B cell (primary cell): ENCODE results near the gene CACNG6. TPM values are rescaled to one million over a fixed set of nuclear protein-coding genes. Genes with fewer than 3 reads are reported as not detected.
"Not testable (repeated sequence)": the region's sequence is repeated elsewhere in the genome, so short reads cannot be mapped to it uniquely, and the experiment has no call there.

Experiments
- ATAC-seq: fragments of 200-7000 bp; cut with Tn5 transposase; one replicate; pipeline ENCODE4 v1.10.0; 2021; ENCODE audit warnings: low read depth, mild to moderate bottlenecking, moderate number of reproducible peaks, moderate library complexity
- CTCF ChIA-PET: fragments of 350-600 bp; sonication (Branson Sonifier 250); formaldehyde crosslinking; loops from one replicate; lab custom pipeline; 2021; ENCODE audit warnings: antibody characterized with exemption, inconsistent platforms; lab: Charles Lee
- POLR2A ChIA-PET: fragments of 350-600 bp; sonication (Branson Sonifier 250); formaldehyde crosslinking; loops from one replicate; lab custom pipeline; 2021; ENCODE audit warnings: antibody characterized with exemption; lab: Charles Lee
- DNase-seq: peaks from one replicate; pipeline ENCODE4 v3.0.0; 2013
- H2AFZ ChIP-seq: 2 replicates; pipeline ENCODE4 v1.6.1; 2012; ENCODE audit warnings: mild to moderate bottlenecking, low read depth, low read length; ENCODE audit not compliant: insufficient read depth, poor library complexity, severe bottlenecking
- H3K27ac ChIP-seq, 2 donors: 1 replicate in 1 of 2; 2 replicates in 1 of 2; pipeline ENCODE4 v1.5.1; 2012 to 2013; ENCODE audit warnings: low read length in 2 of 2, mild to moderate bottlenecking in 2 of 2, moderate library complexity in 1 of 2
- H3K27me3 ChIP-seq, 4 experiments: fragments of 200-600 bp in 1 of 4; sonication (generic) in 1 of 4; replicated peaks in 1 of 4; 1 replicate in 2 of 4; 2 replicates in 2 of 4; pipeline versions ENCODE4 v1.6.1 to v1.7.0; 2013 to 2016; ENCODE audit warnings: low read length in 3 of 4, mild to moderate bottlenecking in 2 of 4, mixed read lengths in 1 of 4, moderate library complexity in 1 of 4; ENCODE audit not compliant: insufficient read depth in 4 of 4, control insufficient read depth in 3 of 4; ENCODE audit errors: control extremely low read depth in 1 of 4
- H3K36me3 ChIP-seq, 2 experiments: replicated peaks in 1 of 2; 1 replicate in 1 of 2; 2 replicates in 1 of 2; pipeline versions ENCODE4 v1.6.1 to v1.7.1; 2013; ENCODE audit warnings: low read length in 1 of 2; ENCODE audit not compliant: insufficient read depth in 2 of 2, control insufficient read depth in 1 of 2; ENCODE audit errors: control extremely low read depth in 1 of 2, extremely low read depth in 1 of 2
- H3K4me1 ChIP-seq, 2 donors: fragments of 200-600 bp in 1 of 2; sonication (generic) in 1 of 2; 1 replicate in 1 of 2; 2 replicates in 1 of 2; pipeline versions ENCODE4 v1.5.1 to v1.6.1; 2013 to 2017; ENCODE audit warnings: low read length in 2 of 2; ENCODE audit not compliant: control insufficient read depth in 2 of 2, insufficient read depth in 2 of 2
- H3K4me2 ChIP-seq: replicated peaks from 2 replicates; pipeline ENCODE3; 2012; ENCODE audit warnings: mild to moderate bottlenecking, low read depth, low read length; ENCODE audit not compliant: poor library complexity, severe bottlenecking
- H3K4me3 ChIP-seq, 5 experiments: fragments of 200-600 bp in 1 of 5; sonication (generic) in 1 of 5; 1 replicate in 3 of 5; 2 replicates in 2 of 5; pipeline versions ENCODE4 v1.5.1 to v1.7.0; 2011 to 2016; ENCODE audit warnings: low read length in 4 of 5, mild to moderate bottlenecking in 4 of 5, low read depth in 2 of 5, control low read depth in 1 of 5, moderate library complexity in 1 of 5; ENCODE audit not compliant: insufficient read depth in 1 of 5; ENCODE audit errors: control extremely low read depth in 1 of 5, extremely low read depth in 1 of 5
- H3K79me2 ChIP-seq: fragments of 200-600 bp; sonication (generic); one replicate; pipeline ENCODE4 v1.6.0; 2016; ENCODE audit warnings: low read length; ENCODE audit not compliant: control insufficient read depth, insufficient read depth
- H3K9ac ChIP-seq: fragments of 200-600 bp; sonication (generic); 2 replicates; pipeline ENCODE4 v1.6.1; 2017; ENCODE audit warnings: mild to moderate bottlenecking, low read length, moderate library complexity
- H3K9me3 ChIP-seq, 3 donors: one replicate each; pipeline versions ENCODE4 v1.6.1 to v1.7.1; 2013; ENCODE audit warnings: low read length in 2 of 3; ENCODE audit not compliant: control insufficient read depth in 2 of 3, insufficient read depth in 1 of 3; ENCODE audit errors: control extremely low read depth in 1 of 3
- H4K20me1 ChIP-seq: 2 replicates; pipeline ENCODE4 v1.6.0; 2012; ENCODE audit warnings: mild to moderate bottlenecking, low read length; ENCODE audit not compliant: insufficient read depth, control insufficient read depth, poor library complexity, severe bottlenecking
- H3K27ac Mint-ChIP-seq: one replicate; pipeline ENCODE4 v1.8.0; 2021; ENCODE audit warnings: mixed read lengths
- H3K27me3 Mint-ChIP-seq: one replicate; pipeline ENCODE4 v1.8.0; 2021; ENCODE audit warnings: mixed read lengths
- H3K4me1 Mint-ChIP-seq: one replicate; pipeline ENCODE4 v1.8.0; 2021; ENCODE audit warnings: mixed read lengths
- H3K4me3 Mint-ChIP-seq: one replicate; pipeline ENCODE4 v1.8.0; 2021; ENCODE audit warnings: mixed read lengths
- H3K9me3 Mint-ChIP-seq: one replicate; pipeline ENCODE4 v1.8.0; 2022; ENCODE audit warnings: mixed read lengths; ENCODE audit not compliant: insufficient read depth
- EZH2 ChIP-seq: IDR thresholded peaks from 2 replicates; pipeline ENCODE4 v1.6.1; 2012; ENCODE audit warnings: borderline replicate concordance, low read depth, mild to moderate bottlenecking, moderate library complexity, low read length; ENCODE audit not compliant: insufficient read depth, poor library complexity, severe bottlenecking
- WGBS: methylation state at CpG from one replicate; pipeline ENCODE4 v1.1.5; 2013; ENCODE audit warnings: missing lambda C conversion rate; ENCODE audit not compliant: insufficient coverage; 5-methylcytosine and 5-hydroxymethylcytosine counted together
- intact Hi-C: fragments of 100-400 bp; cut with micrococcal nuclease; formaldehyde crosslinking; loops from one replicate; pipeline ENCODE4 v1.10.0; 2022
- polyA plus RNA-seq: library from polyadenylated mRNA; depleted of rRNA; stranded (reverse); fragments of >200 nt; gene quantifications from 2 replicates; pipeline ENCODE4 v1.2.3, GENCODE V29; 2012
- total RNA-seq, 2 donors: library from RNA; stranded (reverse); fragments of 120-200 nt in 1 of 2; gene quantifications; 1 replicate in 1 of 2; 2 replicates in 1 of 2; pipeline versions ENCODE4 v1.2.3 to v1.2.4, GENCODE V29; 2013 to 2022
- TF ChIP-seq, protein P1 (sequence below): fragments of 200-600 bp; IDR thresholded peaks from one replicate; pipeline ENCODE4 v1.8.0; 2022; ENCODE audit warnings: antibody characterized with exemption, mild to moderate bottlenecking

Gene CACNG6
- total and polyA plus RNA-seq, 2 donors (not counting 1 experiment from before 2014, with no cell fraction given): not detected

GRCh38 chr19:53945998-53946397, 45.4 kb upstream of the CACNG6 start:
- Histone ChIP-seq H3K79me2 (no peaks in the 10 kb centered on the region), H3K9me3 (peaks cover 0 to 22% (median 0%) of the 10 kb centered on the region in 3 donors), H2AFZ (no peak overlapping the region), H3K27ac (no peak overlapping the region), H3K9ac (no peak overlapping the region), H3K27me3 (peaks cover 0 to 31% (median 5%) of the 10 kb centered on the region in 4 experiments), H3K4me3 (no peak overlapping the region), H3K36me3 (no peaks in the 10 kb centered on the region), H3K4me2 (no peak overlapping the region), H4K20me1 (no peaks in the 10 kb centered on the region), H3K4me1 (no peaks in the 10 kb centered on the region)
- no peaks in the 10 kb centered on the region for H3K9me3 Mint-ChIP-seq
- H3K4me1 Mint-ChIP-seq: no peaks in the 10 kb centered on the region
- no peak for ATAC-seq
- no peak for TF ChIP-seq EZH2
- TF ChIP-seq, protein P1, sequence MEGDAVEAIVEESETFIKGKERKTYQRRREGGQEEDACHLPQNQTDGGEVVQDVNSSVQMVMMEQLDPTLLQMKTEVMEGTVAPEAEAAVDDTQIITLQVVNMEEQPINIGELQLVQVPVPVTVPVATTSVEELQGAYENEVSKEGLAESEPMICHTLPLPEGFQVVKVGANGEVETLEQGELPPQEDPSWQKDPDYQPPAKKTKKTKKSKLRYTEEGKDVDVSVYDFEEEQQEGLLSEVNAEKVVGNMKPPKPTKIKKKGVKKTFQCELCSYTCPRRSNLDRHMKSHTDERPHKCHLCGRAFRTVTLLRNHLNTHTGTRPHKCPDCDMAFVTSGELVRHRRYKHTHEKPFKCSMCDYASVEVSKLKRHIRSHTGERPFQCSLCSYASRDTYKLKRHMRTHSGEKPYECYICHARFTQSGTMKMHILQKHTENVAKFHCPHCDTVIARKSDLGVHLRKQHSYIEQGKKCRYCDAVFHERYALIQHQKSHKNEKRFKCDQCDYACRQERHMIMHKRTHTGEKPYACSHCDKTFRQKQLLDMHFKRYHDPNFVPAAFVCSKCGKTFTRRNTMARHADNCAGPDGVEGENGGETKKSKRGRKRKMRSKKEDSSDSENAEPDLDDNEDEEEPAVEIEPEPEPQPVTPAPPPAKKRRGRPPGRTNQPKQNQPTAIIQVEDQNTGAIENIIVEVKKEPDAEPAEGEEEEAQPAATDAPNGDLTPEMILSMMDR: no peak
- H3K27me3 Mint-ChIP-seq: peaks cover 34% of the 10 kb centered on the region
- no CpG with 5 or more reads among the region's 2 CpGs for WGBS
- H3K27ac Mint-ChIP-seq: no peak overlapping the region
- no peak overlapping the region for H3K4me3 Mint-ChIP-seq
- DNase-seq: no peak
- CTCF ChIA-PET: interaction anchor here (0.7 kb wide), 1 partner anchor 107 kb away, joined by 3 read pairs; no protein-coding TSS in a partner anchor
- intact Hi-C loops: no loop called here
- POLR2A ChIA-PET: no interaction called here

- intact Hi-C loops: no loop called here
- peaks cover 39% of the 10 kb centered on the region for H3K27me3 Mint-ChIP-seq
- H4K20me1 ChIP-seq: no peaks in the 10 kb centered on the region
- CTCF ChIA-PET: interaction anchor here (1.6 kb wide), 1 partner anchor 10 kb away, joined by 4 read pairs; no protein-coding TSS in a partner anchor
- no peaks in the 10 kb centered on the region for H3K4me1 ChIP-seq
- no peaks in the 10 kb centered on the region for H3K79me2 ChIP-seq
- POLR2A ChIA-PET: interaction anchor here (0.6 kb wide), 1 partner anchor 552 kb away, joined by 3 read pairs; the partner anchor contains the start of gene ZNF765
- ATAC-seq: no peak
- H3K4me3 ChIP-seq: no peak overlapping the region
- no peak overlapping the region for H3K27ac ChIP-seq
- no peak overlapping the region for H3K27ac Mint-ChIP-seq
- no peak overlapping the region for H2AFZ ChIP-seq
- H3K9me3 Mint-ChIP-seq: no peaks in the 10 kb centered on the region
- peaks cover 0 to 12% (median 0%) of the 10 kb centered on the region in 3 donors for H3K9me3 ChIP-seq
- no peaks in the 10 kb centered on the region for H3K36me3 ChIP-seq
- WGBS: 75% methylated on average over 4 of the region's 5 CpGs
- H3K4me2 ChIP-seq: no peak overlapping the region
- DNase-seq: no peak
- TF ChIP-seq, protein P1: no peak
- TF ChIP-seq EZH2: no peak
- no peak overlapping the region for H3K4me3 Mint-ChIP-seq
- no peaks in the 10 kb centered on the region for H3K4me1 Mint-ChIP-seq
- H3K27me3 ChIP-seq: peaks cover 0 to 15% (median 2%) of the 10 kb centered on the region in 4 experiments
- H3K9ac ChIP-seq: no peak overlapping the region
Observed at GRCh38 chr19:53947624-53948023, 43.8 kb upstream of the CACNG6 start.

- CTCF ChIA-PET: interaction anchor here (1.6 kb wide), 1 partner anchor 11 kb away, joined by 4 read pairs; no protein-coding TSS in a partner anchor
- H3K4me1 Mint-ChIP-seq, H3K4me3 ChIP-seq, H3K4me3 Mint-ChIP-seq, ATAC-seq, H3K27ac Mint-ChIP-seq, H3K27ac ChIP-seq, H2AFZ ChIP-seq, H3K9me3 Mint-ChIP-seq, H3K79me2 ChIP-seq, intact Hi-C loops, H4K20me1 ChIP-seq, H3K4me1 ChIP-seq, H3K4me2 ChIP-seq, DNase-seq, H3K36me3 ChIP-seq, POLR2A ChIA-PET, H3K9ac ChIP-seq: not testable (repeated sequence)
- Histone ChIP-seq H3K27me3 (peaks cover 0 to 14% (median 0%) of the 10 kb centered on the region in 4 experiments), H3K9me3 (peaks cover 0 to 13% (median 2%) of the 10 kb centered on the region in 3 donors)
- peaks cover 32% of the 10 kb centered on the region for H3K27me3 Mint-ChIP-seq
- WGBS: no CpG with 5 or more reads among the region's 5 CpGs
Observed at GRCh38 chr19:53948611-53949010, 42.8 kb upstream of the CACNG6 start.
